GM12801 (cell line): ENCODE data around the gene NCKAP5.

ENCODE experiments used
- TF ChIP-seq, protein P1 (sequence below): IDR thresholded peaks from one replicate; pipeline ENCODE4 v1.5.1; 2011; ENCODE audit warnings: control low read depth; ENCODE audit not compliant: insufficient read length; ENCODE audit errors: extremely low read depth

NCKAP5 gene

DNA sequence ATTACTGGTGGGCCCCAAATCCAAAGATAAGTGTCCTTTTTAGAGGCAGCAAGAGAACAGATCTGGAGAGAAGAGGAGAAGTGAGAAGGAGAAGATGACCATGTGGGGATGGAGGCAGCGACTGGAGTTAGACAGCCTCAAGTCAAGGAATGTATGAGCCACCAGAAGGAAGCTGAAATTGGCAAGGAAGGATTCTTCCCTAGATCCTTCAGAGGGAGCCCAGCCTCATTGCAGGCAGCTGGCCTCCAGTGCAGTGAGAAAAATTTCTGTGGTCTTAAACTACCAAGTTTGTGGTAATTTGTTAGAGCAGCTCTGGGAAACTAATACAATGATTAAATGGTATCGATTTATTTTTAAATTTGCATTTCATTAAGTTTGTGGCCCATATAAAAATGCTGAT lies 167.9 kb downstream of the NCKAP5 start:
- TF ChIP-seq, protein P1, sequence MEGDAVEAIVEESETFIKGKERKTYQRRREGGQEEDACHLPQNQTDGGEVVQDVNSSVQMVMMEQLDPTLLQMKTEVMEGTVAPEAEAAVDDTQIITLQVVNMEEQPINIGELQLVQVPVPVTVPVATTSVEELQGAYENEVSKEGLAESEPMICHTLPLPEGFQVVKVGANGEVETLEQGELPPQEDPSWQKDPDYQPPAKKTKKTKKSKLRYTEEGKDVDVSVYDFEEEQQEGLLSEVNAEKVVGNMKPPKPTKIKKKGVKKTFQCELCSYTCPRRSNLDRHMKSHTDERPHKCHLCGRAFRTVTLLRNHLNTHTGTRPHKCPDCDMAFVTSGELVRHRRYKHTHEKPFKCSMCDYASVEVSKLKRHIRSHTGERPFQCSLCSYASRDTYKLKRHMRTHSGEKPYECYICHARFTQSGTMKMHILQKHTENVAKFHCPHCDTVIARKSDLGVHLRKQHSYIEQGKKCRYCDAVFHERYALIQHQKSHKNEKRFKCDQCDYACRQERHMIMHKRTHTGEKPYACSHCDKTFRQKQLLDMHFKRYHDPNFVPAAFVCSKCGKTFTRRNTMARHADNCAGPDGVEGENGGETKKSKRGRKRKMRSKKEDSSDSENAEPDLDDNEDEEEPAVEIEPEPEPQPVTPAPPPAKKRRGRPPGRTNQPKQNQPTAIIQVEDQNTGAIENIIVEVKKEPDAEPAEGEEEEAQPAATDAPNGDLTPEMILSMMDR: no peak

DNA sequence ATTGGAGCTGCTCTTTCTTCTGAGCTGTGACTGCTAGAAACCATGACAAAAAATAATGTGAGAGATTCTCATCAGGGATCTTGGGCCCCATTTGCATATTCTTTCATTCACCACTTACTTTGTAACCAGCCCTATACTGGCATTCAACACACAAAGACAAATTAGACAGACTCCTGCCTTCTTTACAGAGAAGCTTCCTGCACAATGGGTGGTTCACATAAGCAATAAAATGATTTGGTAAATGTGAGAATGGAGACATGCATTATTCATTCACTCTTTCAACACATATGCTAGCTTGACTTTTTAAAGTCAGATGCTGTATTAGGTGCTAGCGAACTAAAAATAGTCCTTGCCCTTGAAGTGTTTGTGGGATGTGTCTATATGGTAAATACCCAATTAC lies 174.4 kb downstream of the NCKAP5 start:
- TF ChIP-seq, protein P1: no peak

DNA sequence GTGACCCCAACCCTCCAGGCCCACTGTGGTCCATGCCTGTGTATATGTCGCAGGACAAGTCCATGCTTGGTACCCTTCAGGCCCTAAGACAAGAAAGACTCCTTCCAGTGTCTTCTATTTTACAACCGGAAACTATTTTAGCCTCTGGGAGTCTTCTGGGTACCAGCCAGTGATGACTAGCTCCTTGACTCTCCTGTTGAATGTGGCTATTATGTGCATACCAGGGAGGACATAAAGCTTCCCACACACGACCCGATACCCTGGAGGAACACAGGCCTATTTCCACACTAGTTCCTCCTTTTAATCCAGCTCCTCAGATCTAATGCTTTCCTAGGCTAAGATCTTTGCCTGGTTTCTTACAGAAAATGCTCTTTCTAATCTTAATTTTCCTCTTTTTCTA lies 178.1 kb downstream of the NCKAP5 start:
- TF ChIP-seq, protein P1: no peak

DNA sequence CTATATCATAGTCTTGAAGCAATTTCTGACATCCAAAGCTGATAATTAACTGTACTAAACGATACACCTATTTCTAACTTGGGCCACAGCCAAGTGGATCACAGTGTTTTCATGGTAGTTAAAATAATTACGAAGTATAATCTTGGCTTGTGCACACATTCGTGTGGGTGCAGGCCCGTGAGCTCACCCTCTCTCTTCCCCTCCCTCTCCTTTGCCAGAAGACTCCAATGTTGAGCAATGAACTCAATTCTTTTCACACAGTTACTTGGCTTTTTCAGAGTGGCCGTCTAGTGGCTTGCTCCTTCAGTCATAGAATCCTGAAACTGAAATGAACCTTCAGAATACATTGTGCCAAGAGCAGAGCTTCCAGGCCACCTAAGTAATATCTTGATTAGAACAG lies 178.7 kb downstream of the NCKAP5 start:
- TF ChIP-seq, protein P1: no peak

DNA sequence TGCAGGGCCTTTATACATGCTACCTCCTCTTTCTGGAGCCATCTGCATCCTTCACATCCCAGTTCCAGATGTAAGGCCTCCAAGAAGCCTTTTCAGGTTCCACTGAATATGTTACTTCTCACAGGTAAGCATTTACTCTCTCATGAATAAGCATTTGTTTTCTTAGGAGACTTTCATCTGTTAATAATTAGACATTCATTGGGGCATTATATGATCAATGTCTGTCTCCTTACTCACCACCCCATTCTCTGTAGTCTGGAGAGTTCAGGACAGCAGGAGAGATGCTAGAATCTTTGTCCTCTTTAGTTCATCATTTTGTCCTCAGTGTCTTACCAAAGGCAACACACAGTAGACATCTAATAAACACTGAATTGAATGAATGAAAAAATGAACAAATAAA lies 185.7 kb downstream of the NCKAP5 start:
- TF ChIP-seq, protein P1: no peak

DNA sequence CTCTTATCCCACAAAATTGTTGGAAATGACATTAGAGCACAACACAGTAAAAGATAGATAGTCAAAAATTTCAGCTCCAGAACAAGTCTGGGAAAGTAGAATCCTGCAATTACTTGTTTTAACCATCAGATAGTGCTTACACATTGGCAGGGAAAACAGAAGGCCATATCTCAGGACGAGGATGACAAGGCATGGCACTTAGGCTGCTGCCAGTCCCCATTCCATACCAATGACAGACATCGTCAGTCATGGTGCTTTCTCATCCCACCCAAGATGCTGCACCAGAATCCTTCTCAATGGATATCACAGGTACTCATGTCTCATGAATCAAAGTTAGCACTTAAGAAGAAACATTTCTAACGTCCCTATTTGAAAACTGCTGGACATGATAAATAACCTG lies 187.3 kb downstream of the NCKAP5 start:
- TF ChIP-seq, protein P1: no peak

DNA sequence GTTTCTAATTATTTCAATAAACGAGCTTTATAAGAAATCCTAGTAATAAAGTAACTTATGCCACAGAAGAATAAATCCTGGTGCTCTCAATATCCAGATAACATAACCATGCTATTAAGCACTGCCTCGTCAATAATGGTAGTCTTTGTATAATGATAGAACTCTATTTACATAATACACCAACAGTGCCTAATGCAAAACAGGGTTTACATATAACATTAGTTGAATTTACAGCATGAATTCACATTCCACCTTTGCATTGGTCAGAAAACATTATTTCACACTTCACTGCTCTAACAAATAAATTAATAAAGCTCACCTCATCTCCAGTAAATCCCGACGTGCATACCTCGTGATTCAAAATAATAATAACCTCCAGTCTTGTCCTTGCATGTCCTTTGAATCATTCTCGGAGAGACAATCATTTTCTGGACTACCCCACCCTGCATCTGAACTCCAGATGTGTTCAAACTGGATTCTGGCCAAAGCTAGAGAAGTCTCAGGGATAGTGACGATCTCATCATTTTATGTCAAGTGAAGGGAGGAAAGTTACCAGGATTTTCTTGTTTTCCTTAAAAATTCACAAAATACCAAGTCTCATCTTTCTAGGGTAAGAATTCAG lies 189.2 kb downstream of the NCKAP5 start:
- TF ChIP-seq, protein P1: no peak
